KMS-11 (cell line): Measurements from ENCODE around the gene HTR1D.

Experiments used
- H2AFZ ChIP-seq: fragments of 200-600 bp; sonication (generic); 2 replicates; pipeline ENCODE4 v1.6.1; 2016; ENCODE audit warnings: antibody characterized with exemption, mixed run types, low read depth
- H3K27ac ChIP-seq: fragments of 200-600 bp; sonication (generic); 2 replicates; pipeline ENCODE4 v1.6.1; 2016; ENCODE audit warnings: mild to moderate bottlenecking, mixed run types
- H3K27me3 ChIP-seq: fragments of 200-600 bp; sonication (generic); 2 replicates; pipeline ENCODE4 v1.6.1; 2017; ENCODE audit warnings: mild to moderate bottlenecking, low read depth, mixed run types, moderate library complexity; ENCODE audit not compliant: insufficient read depth
- H3K36me3 ChIP-seq: fragments of 200-600 bp; sonication (generic); 2 replicates; pipeline ENCODE4 v1.6.1; 2017; ENCODE audit warnings: mild to moderate bottlenecking, mixed run types; ENCODE audit not compliant: insufficient read depth
- H3K4me1 ChIP-seq: fragments of 200-600 bp; sonication (generic); 2 replicates; pipeline ENCODE4 v1.6.1; 2016; ENCODE audit warnings: mild to moderate bottlenecking, low read depth, mixed run types; ENCODE audit not compliant: poor library complexity, severe bottlenecking
- H3K4me2 ChIP-seq: fragments of 200-600 bp; sonication (generic); 2 replicates; pipeline ENCODE4 v1.7.0; 2016; ENCODE audit warnings: mild to moderate bottlenecking, mixed run types
- H3K4me3 ChIP-seq: fragments of 200-600 bp; sonication (generic); IDR thresholded peaks from 2 replicates; pipeline ENCODE4 v1.6.1; 2017; ENCODE audit warnings: low read depth, low read length, mixed read lengths; ENCODE audit not compliant: insufficient read depth
- H3K79me2 ChIP-seq: fragments of 200-600 bp; sonication (generic); 2 replicates; pipeline ENCODE4 v1.6.1; 2016; ENCODE audit warnings: low read depth, mixed run types; ENCODE audit not compliant: insufficient read depth
- H3K9ac ChIP-seq: fragments of 200-600 bp; sonication (generic); 2 replicates; pipeline ENCODE4 v1.6.1; 2016; ENCODE audit warnings: mild to moderate bottlenecking, mixed run types
- H4K20me1 ChIP-seq: fragments of 200-600 bp; sonication (generic); 2 replicates; pipeline ENCODE4 v1.6.1; 2016; ENCODE audit warnings: mild to moderate bottlenecking, mixed run types; ENCODE audit not compliant: insufficient read depth
- TF ChIP-seq, protein P1 (sequence below): fragments of 200-600 bp; sonication (generic); conservative IDR thresholded peaks from 2 replicates; pipeline ENCODE4 v1.6.1; 2017; ENCODE audit warnings: low read depth, mild to moderate bottlenecking, antibody characterized with exemption, low read length, moderate library complexity, mixed read lengths

Gene HTR1D

DNA sequence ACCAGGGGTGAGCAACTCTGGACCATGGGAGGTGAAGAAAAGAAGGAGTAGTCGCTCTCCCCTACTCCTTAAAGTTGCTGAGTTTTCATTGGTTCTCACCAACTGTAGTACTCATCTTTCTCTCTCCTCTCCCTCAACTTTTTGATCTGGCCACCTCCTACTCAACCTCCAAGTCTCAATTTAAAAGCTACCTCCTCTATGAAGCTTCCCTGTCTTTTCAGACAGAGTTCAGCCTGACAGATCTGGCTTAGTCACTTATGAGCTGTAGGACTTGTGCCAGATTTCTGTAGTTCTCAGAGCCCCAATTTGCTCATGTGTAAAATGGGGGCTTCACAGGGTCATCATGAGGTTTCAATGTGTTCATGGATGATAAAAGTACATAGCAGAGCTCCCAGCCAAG, 34.5 kb upstream of the HTR1D start:
- Histone ChIP-seq H3K9ac (no peak overlapping the region), H3K36me3 (no peaks in the 10 kb centered on the region), H3K4me1 (peaks cover 2% of the 10 kb centered on the region), H2AFZ (no peak overlapping the region), H4K20me1 (no peaks in the 10 kb centered on the region), H3K4me3 (no peak overlapping the region), H3K27me3 (no peaks in the 10 kb centered on the region), H3K79me2 (no peaks in the 10 kb centered on the region), H3K4me2 (no peak overlapping the region), H3K27ac (no peak overlapping the region)
- TF ChIP-seq, protein P1, sequence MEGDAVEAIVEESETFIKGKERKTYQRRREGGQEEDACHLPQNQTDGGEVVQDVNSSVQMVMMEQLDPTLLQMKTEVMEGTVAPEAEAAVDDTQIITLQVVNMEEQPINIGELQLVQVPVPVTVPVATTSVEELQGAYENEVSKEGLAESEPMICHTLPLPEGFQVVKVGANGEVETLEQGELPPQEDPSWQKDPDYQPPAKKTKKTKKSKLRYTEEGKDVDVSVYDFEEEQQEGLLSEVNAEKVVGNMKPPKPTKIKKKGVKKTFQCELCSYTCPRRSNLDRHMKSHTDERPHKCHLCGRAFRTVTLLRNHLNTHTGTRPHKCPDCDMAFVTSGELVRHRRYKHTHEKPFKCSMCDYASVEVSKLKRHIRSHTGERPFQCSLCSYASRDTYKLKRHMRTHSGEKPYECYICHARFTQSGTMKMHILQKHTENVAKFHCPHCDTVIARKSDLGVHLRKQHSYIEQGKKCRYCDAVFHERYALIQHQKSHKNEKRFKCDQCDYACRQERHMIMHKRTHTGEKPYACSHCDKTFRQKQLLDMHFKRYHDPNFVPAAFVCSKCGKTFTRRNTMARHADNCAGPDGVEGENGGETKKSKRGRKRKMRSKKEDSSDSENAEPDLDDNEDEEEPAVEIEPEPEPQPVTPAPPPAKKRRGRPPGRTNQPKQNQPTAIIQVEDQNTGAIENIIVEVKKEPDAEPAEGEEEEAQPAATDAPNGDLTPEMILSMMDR: no peak

DNA sequence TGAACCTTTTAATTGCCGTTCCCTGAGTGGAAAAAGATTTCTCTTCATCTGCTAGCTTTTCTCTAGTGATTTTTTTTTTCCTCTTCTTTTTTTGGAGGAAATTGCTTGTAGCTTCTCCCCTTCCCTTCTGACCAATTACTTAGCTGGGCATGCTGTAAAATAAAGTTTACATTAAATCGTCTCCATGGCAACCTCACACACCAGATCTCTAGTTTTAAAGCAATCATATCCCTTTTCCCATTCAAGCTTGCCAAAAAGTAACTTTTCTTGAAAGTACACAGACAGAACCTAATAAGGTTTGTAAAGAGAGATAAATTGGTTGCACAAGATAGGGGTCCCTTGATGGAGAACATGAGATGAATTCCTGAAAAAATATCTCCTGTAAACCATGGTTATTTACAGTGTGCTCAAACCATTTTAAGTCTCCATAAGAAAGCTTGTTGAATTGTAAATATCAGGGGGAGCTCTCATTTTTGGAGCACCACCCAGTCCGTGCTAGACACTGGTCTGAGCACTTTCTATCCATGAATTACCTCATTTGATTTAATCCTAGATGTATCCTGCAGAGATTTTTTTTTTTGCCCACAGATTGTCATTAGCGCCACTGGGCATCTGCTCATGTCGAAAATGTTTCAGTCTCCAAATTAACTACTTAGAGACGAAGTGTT, 32.6 kb upstream of the HTR1D start:
- Histone ChIP-seq H3K9ac (no peak overlapping the region), H2AFZ (no peak overlapping the region), H3K79me2 (no peaks in the 10 kb centered on the region), H3K36me3 (no peaks in the 10 kb centered on the region), H3K27ac (no peak overlapping the region), H3K4me2 (no peak overlapping the region), H3K4me1 (peaks cover 2% of the 10 kb centered on the region), H3K4me3 (no peak overlapping the region), H3K27me3 (no peaks in the 10 kb centered on the region), H4K20me1 (no peaks in the 10 kb centered on the region)
- TF ChIP-seq, protein P1: no peak

DNA sequence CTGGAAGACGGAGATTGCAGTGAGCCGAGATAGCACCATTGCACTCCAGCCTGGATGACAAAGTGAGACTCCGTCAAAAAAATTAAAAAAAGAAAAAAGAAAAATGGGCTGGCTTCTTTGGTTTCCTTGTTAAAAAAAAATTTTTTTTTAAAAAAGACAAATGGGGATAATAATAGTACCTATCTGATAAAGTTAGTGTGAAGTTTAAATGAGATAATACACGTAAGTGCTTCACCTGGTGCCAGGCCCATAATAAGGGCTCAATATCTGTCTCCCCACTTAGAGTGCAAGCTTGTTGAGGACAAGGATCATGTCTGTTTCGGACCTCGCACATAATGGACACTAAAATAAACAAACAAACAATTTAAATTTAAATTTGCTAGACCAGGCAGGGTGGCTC, 30.0 kb upstream of the HTR1D start:
- Histone ChIP-seq H3K36me3 (no peaks in the 10 kb centered on the region), H4K20me1 (no peaks in the 10 kb centered on the region), H3K79me2 (no peaks in the 10 kb centered on the region), H3K9ac (no peak overlapping the region), H3K27me3 (no peaks in the 10 kb centered on the region), H3K4me2 (no peak overlapping the region), H3K27ac (no peak overlapping the region), H2AFZ (no peak overlapping the region), H3K4me3 (no peak overlapping the region), H3K4me1 (no peaks in the 10 kb centered on the region)
- TF ChIP-seq, protein P1: no peak

DNA sequence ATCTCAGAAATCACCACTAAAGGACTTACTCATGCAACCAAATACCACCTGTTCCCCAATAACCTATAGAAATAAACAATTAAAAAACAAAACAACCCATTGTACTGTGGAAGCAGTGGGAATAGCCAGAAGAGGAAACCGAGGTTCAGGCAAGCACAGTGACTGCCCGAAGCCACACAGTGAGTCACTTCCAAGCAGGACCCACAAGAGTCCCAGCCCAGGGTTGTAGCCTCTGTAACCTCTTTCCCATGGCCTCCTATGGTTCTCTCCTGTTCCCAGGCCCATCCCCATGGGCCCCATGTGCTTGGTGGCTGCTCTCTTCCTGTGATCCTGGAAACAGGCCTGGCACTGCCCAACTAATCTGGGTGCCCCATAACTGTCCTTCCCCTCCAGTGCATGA, 29.0 kb upstream of the HTR1D start:
- TF ChIP-seq, protein P1: no peak
- Histone ChIP-seq H4K20me1 (no peaks in the 10 kb centered on the region), H3K27ac (no peak overlapping the region), H3K27me3 (no peaks in the 10 kb centered on the region), H3K4me1 (no peaks in the 10 kb centered on the region), H3K4me2 (no peak overlapping the region), H3K79me2 (no peaks in the 10 kb centered on the region), H3K4me3 (no peak overlapping the region), H3K36me3 (no peaks in the 10 kb centered on the region), H3K9ac (no peak overlapping the region), H2AFZ (no peak overlapping the region)
